Neutrophil (primary cell): ENCODE results near the gene LMNB1.

Experiments
- H3K27ac ChIP-seq: fragments of 200-600 bp; sonication (generic); 2 replicates; pipeline ENCODE4 v1.5.1; 2016; ENCODE audit warnings: mild to moderate bottlenecking, moderate library complexity
- H3K27me3 ChIP-seq: fragments of 200-600 bp; sonication (generic); 2 replicates; pipeline ENCODE4 v1.6.0; 2016; ENCODE audit warnings: mild to moderate bottlenecking
- H3K36me3 ChIP-seq: fragments of 200-600 bp; sonication (generic); 2 replicates; pipeline ENCODE4 v1.5.1; 2017
- H3K4me1 ChIP-seq, 2 experiments: fragments of 200-600 bp in 1 of 2; sonication (generic) in 1 of 2; 1 replicate in 1 of 2; 2 replicates in 1 of 2; pipeline versions ENCODE4 v1.5.1 to v1.6.1; 2013 to 2016; ENCODE audit warnings: low read depth in 1 of 2, low read length in 1 of 2, mild to moderate bottlenecking in 1 of 2, moderate library complexity in 1 of 2; ENCODE audit not compliant: control insufficient read depth in 1 of 2, insufficient read depth in 1 of 2
- H3K4me3 ChIP-seq, 2 experiments: fragments of 200-600 bp in 1 of 2; sonication (generic) in 1 of 2; 1 replicate in 1 of 2; 2 replicates in 1 of 2; pipeline ENCODE4 v1.5.1; 2013 to 2016; ENCODE audit warnings: low read depth in 1 of 2, low read length in 1 of 2, mild to moderate bottlenecking in 1 of 2, moderate library complexity in 1 of 2
- H3K9me3 ChIP-seq: fragments of 200-600 bp; sonication (generic); 2 replicates; pipeline ENCODE4 v1.5.1; 2016
- CTCF ChIP-seq: fragments of 200-600 bp; sonication (generic); IDR thresholded peaks from 2 replicates; pipeline ENCODE4 v1.5.1; 2016; ENCODE audit warnings: antibody characterized with exemption

Gene LMNB1

DNA sequence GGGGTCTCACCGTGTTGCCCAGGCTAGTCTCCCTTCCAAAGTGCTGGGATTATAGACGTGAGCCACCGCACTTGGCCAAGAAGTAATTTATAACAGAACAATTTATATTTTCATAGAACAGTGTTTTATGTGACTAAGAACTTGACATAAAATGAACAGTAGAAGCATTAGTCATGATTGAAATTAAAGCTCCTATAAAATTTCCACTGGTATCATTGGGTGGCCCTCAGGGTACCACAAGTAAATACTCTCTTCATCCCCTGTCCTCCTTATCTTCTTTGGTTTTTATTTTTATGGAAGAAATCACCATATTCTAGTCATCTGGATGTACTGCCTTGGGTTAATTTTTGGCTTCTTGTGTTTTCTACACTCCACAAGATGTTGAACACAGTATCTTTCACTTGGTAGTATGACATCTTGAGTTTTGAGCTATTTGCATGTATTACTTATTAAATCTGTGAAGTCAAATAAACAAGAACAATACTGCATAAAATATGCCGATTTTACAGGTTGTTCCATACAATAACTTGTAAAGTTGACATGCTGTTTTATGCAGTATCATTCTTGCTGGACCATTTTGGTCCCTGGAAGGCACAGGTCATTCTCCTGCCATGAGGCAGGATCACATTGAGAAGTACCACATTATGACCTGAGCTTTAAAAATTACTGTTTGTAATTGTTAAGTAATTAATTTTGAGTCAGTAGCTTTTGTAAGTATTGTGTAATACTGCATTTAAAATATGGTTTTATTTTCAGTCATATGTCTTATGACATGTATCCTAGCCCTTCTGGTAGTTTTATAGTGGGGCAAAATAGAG, 24.4 kb downstream of the LMNB1 start:
- H3K27ac ChIP-seq = no peak overlapping the region
- peaks cover 3 to 4% of the 10 kb centered on the region in 2 experiments for H3K4me1 ChIP-seq
- no peaks in the 10 kb centered on the region for H3K9me3 ChIP-seq
- TF ChIP-seq CTCF = no peak
- H3K4me3 ChIP-seq = no peak overlapping the region
- no peaks in the 10 kb centered on the region for H3K36me3 ChIP-seq
- H3K27me3 ChIP-seq = no peaks in the 10 kb centered on the region

DNA sequence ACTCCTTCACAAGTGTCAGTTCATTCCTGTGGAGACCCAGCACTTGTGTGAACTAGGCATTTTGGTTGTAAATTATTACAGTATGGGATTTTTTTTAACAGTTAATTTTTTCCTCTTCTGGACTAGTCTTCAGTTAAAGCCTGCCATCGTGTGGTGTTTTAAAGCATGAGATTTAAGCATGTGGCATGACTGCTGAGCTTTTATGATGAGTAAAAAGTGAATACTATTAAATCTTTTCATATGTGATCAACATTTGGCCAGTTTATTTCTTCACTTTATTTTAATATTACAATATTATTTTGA, 25.0 kb downstream of the LMNB1 start:
- Histone ChIP-seq H3K9me3 (no peaks in the 10 kb centered on the region), H3K36me3 (no peaks in the 10 kb centered on the region), H3K27ac (no peak overlapping the region), H3K27me3 (no peaks in the 10 kb centered on the region), H3K4me3 (no peak overlapping the region), H3K4me1 (peaks cover 3 to 4% of the 10 kb centered on the region in 2 experiments)
- no peak for TF ChIP-seq CTCF

GRCh38 chr5:126805063-126805462, 28.1 kb downstream of the LMNB1 start:
- no peaks in the 10 kb centered on the region for H3K9me3 ChIP-seq
- no peaks in the 10 kb centered on the region for H3K27me3 ChIP-seq
- H3K4me1 ChIP-seq = peaks cover 26 to 30% of the 10 kb centered on the region in 2 experiments
- no peak for TF ChIP-seq CTCF
- no peak overlapping the region for H3K27ac ChIP-seq
- H3K4me3 ChIP-seq = no peak overlapping the region
- no peaks in the 10 kb centered on the region for H3K36me3 ChIP-seq

GRCh38 chr5:126808521-126808988, 31.6 kb downstream of the LMNB1 start:
- peaks cover 54 to 65% of the 10 kb centered on the region in 2 experiments for H3K4me1 ChIP-seq
- peak; percentile 61 for TF ChIP-seq CTCF
- peak overlapping the region; percentile 91 for H3K27ac ChIP-seq
- peak overlapping the region; percentile 48 to 53 for H3K4me3 ChIP-seq
- H3K9me3 ChIP-seq = no peaks in the 10 kb centered on the region
- H3K36me3 ChIP-seq = no peaks in the 10 kb centered on the region
- H3K27me3 ChIP-seq = no peaks in the 10 kb centered on the region

- Histone ChIP-seq H3K36me3 (no peaks in the 10 kb centered on the region), H3K4me1 (peaks cover 64 to 78% of the 10 kb centered on the region in 2 experiments), H3K4me3 (no peak overlapping the region), H3K27me3 (no peaks in the 10 kb centered on the region), H3K9me3 (no peaks in the 10 kb centered on the region), H3K27ac (peak overlapping the region; percentile 91)
- TF ChIP-seq CTCF = no peak
These were observed 33.0 kb downstream of the LMNB1 start for GRCh38 chr5:126809916-126810315.
